ENCODE data around the gene ERN2.
A peak's percentile ranks its signal among the peaks of the same experiment; 100 is the strongest.

ERN2 gene

DNA sequence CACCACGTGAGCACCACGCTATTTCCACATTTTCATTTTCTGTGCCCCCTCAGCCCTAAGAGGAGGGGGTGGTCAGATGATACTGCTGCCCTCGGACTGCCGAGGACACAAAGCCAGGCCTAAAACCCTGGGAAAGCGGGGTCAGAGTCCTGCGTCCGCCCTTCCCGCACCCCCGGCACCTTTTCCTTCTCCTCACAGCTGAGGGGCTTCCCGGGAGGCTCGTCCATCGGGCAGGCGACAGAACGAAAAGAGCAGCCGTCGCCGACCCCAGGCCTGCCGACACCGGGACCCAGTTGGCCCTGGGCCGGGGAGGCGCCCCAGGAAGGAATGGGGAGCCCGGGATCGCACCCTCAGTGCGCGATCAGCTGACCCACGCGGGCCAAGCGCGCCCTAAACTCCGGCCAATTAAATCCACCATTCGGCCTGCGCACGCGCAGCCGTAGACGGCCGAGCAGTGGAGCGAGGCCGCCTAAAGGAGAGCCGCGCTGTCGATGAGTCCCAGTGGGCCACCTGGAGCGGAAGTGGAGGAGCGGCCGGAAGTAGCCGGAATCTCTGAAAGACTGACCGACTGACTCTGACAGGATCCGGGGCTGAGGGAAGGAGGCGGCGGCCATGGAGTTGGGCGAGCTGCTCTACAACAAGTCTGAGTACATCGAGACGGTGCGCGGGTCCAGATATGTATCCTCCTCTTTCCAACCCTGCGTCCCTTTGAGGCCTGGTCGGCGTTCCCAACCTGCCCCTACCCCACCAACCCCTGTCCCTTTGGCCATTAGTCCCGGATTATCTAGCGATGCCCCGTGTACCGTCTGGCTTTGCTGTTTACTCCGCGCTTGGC, 71.9 kb downstream of the ERN2 start, which contains the start of the genes DCTN5 and PALB2:
Gene DCTN5, plus strand, starts transcription at position 536 of the 835 bp plus-strand sequence. Its CDS starts 77 bp downstream, at position 613.
Gene PALB2, minus strand, starts transcription at position 380 of the 835 bp plus-strand sequence. Its CDS starts 153 bp downstream, at position 227.
- FAIRE-seq (no peak), DNase-seq (ENCODE audit: low spot score) (peak; percentile 95)

DNA sequence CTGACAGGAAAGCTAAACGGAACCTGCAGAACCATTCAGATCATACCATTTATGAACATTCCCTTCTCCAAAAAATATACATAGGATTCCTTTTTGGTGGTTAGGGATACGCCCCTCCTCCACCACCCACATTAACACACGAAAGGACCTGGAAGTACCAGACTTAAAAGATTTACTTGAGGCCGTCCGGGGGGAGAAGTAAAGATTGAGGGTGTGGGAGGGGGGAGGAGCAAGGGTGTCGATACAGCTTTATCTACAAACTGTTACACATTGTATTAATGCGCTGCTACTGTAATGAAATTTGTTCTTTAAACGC, 72.4 kb downstream of the ERN2 start:
- FAIRE-seq (no peak), DNase-seq (ENCODE audit: low spot score) (peak; percentile 7)
